Mammary epithelial cell (primary cell): Measurements from ENCODE around the gene LEKR1.

Experiments
- CTCF ChIP-seq, 2 donors: IDR thresholded peaks in 1 of 2; conservative IDR thresholded peaks in 1 of 2; 2 replicates each; pipeline ENCODE4 v1.5.1; 2011 to 2012; ENCODE audit warnings: inconsistent platforms in 2 of 2, low read length in 2 of 2, mild to moderate bottlenecking in 2 of 2, control low read depth in 1 of 2, low read depth in 1 of 2; ENCODE audit not compliant: insufficient read depth in 1 of 2; ENCODE audit errors: extremely low read depth in 1 of 2
- EZH2 ChIP-seq: IDR thresholded peaks from 2 replicates; pipeline ENCODE4 v1.6.1; 2012; ENCODE audit warnings: low read length, inconsistent platforms, borderline replicate concordance

DNA sequence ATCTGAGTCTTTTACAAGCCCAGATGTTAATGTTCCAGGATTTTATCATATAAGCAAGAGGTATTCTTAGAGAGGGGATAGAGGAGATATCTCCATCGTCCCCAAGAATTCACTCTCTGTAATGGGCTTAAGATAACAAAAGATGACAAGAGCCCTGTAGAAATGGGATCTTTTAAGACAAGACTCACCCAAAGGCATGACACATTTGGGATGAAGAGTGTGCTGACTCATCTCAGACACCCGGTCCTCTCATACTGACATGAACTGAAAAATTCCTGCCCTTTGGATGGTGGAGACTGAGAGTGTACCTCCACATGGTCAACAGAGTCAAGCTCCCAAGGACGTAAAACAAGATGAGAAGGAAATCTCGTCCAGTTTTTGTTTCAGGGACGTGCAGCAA is 11.0 kb downstream of the LEKR1 start:
- no peak for TF ChIP-seq CTCF (conservative IDR thresholded peaks at IDR 0.05 in 1 of 2, IDR thresholded peaks at IDR 0.05 in 1 of 2; ENCODE audit: extremely low read depth in 1 of 2, insufficient read depth in 1 of 2, low read depth in 1 of 2, low read length in 2 of 2)
- TF ChIP-seq EZH2: no peak
